A549 (cell line): ENCODE data around the gene ZNF804B.

ENCODE experiments used
- CBX8 ChIP-seq: fragments of 200-600 bp; sonication (generic); IDR thresholded peaks from 2 replicates; pipeline ENCODE4 v1.6.1; 2016
- CTCF ChIP-seq: fragments of >200 bp; sonication (Bioruptor Twin); formaldehyde crosslinking; IDR thresholded peaks from 3 replicates; pipeline ENCODE4 v1.5.1; 2016
- ELK1 ChIP-seq: fragments of 150-350 bp; IDR thresholded peaks from 2 replicates; pipeline ENCODE4 v1.6.1; 2014; ENCODE audit warnings: low read depth, mild to moderate bottlenecking, low read length
- FOSL2 ChIP-seq, 2 experiments: fragments of 450-650 bp in 1 of 2; fragments of >200 bp in 1 of 2; sonication (Bioruptor Twin) in 1 of 2; formaldehyde crosslinking; IDR thresholded peaks; 2 replicates each; pipeline versions ENCODE4 v1.5.0 to v1.6.1; 2016 to 2020; ENCODE audit warnings: mild to moderate bottlenecking in 1 of 2, moderate library complexity in 1 of 2
- MAFK ChIP-seq: fragments of 450-650 bp; IDR thresholded peaks from 2 replicates; pipeline ENCODE4 v1.6.1; 2014; ENCODE audit not compliant: partially characterized antibody
- MYC ChIP-seq: IDR thresholded peaks from 2 replicates; pipeline ENCODE4 v1.6.1; 2012; ENCODE audit warnings: mild to moderate bottlenecking, inconsistent platforms, low read length, improper control_type of control experiment, borderline replicate concordance
- NR3C1 ChIP-seq: fragments of >200 bp; sonication (Bioruptor Twin); formaldehyde crosslinking; IDR thresholded peaks from 3 replicates; pipeline ENCODE4 v1.6.1; 2017
- PHF8 ChIP-seq: fragments of 200-600 bp; sonication (generic); IDR thresholded peaks from 2 replicates; pipeline ENCODE4 v1.6.1; 2016; ENCODE audit warnings: low read depth, mild to moderate bottlenecking, antibody characterized with exemption, moderate library complexity, borderline replicate concordance
- POLR2A ChIP-seq: IDR thresholded peaks from 2 replicates; pipeline ENCODE4 v1.6.1; 2012; ENCODE audit warnings: mild to moderate bottlenecking, low read length
- REST ChIP-seq: fragments of 200-600 bp; sonication (generic); IDR thresholded peaks from 2 replicates; pipeline ENCODE4 v1.6.1; 2016; ENCODE audit warnings: antibody characterized with exemption, mild to moderate bottlenecking, moderate library complexity
- RNF2 ChIP-seq: fragments of 200-600 bp; sonication (generic); IDR thresholded peaks from 2 replicates; pipeline ENCODE4 v1.6.1; 2016; ENCODE audit warnings: low read depth, mild to moderate bottlenecking, antibody characterized with exemption, moderate library complexity, borderline replicate concordance
- ZFP36 ChIP-seq: fragments of 450-650 bp; IDR thresholded peaks from 2 replicates; pipeline ENCODE4 v1.6.1; 2014; ENCODE audit warnings: borderline replicate concordance; ENCODE audit not compliant: partially characterized antibody
- TF ChIP-seq, protein P1 (sequence below): fragments of 450-650 bp; IDR thresholded peaks from 2 replicates; pipeline ENCODE4 v1.6.1; 2014; ENCODE audit warnings: antibody characterized with exemption

DNA sequence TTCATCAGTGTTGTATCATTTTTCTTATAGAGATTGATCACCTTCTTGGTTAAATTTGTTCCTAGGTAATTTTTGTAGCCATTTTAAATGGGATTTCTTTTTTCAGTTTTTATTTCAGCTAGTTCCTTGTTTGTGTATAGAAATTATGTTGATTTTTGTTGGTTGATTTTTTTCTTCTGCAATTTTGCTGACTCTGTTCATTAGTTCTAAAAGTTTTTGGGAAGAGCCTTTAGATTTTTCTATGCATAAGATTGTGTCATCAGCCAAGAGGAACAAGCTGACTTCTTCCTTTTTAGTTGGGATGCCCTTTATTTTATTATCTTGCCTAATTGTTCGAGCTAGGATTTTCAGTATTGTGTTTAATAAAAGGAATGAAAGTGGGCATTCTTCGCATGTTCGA lies 258.2 kb downstream of the ZNF804B start:
- TF ChIP-seq CBX8 (no peak), NR3C1 (no peak), CTCF (no peak), PHF8 (no peak), POLR2A (no peak), ZFP36 (no peak), MYC (no peak), FOSL2 (IDR thresholded peaks at IDR 0.05) (no peak), FOSL2 (CRISPR knock-in tag; IDR thresholded peaks at IDR 0.05) (no peak), RNF2 (no peak), MAFK (peak; percentile 26), REST (no peak), ELK1 (no peak)
- TF ChIP-seq, protein P1, sequence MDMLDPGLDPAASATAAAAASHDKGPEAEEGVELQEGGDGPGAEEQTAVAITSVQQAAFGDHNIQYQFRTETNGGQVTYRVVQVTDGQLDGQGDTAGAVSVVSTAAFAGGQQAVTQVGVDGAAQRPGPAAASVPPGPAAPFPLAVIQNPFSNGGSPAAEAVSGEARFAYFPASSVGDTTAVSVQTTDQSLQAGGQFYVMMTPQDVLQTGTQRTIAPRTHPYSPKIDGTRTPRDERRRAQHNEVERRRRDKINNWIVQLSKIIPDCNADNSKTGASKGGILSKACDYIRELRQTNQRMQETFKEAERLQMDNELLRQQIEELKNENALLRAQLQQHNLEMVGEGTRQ = no peak
